Activated CD4-positive, alpha-beta T cell treated with anti-CD3 and anti-CD28 coated beads, Interleukin-2, amount 50 U/mL, for 16 hours (primary cell): ENCODE results near the gene GRN.

ENCODE experiments used
- DNase-seq: peaks from one replicate; pipeline ENCODE4 v3.0.0-alpha.2; 2020

Gene GRN

DNA sequence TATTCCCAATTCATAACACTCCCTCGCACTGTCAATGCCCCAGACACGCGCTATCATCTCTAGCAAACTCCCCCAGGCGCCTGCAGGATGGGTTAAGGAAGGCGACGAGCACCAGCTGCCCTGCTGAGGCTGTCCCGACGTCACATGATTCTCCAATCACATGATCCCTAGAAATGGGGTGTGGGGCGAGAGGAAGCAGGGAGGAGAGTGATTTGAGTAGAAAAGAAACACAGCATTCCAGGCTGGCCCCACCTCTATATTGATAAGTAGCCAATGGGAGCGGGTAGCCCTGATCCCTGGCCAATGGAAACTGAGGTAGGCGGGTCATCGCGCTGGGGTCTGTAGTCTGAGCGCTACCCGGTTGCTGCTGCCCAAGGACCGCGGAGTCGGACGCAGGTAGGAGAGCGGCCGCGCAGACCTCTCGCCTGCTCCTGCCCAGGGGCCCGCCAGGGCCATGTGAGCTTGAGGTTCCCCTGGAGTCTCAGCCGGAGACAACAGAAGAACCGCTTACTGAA is at the start of gene GRN:
Gene GRN, plus strand, starts transcription at position 364 of the 515 bp plus-strand sequence. CDS start 3,863 bp downstream, outside the sequence.
- peak; percentile 93 for DNase-seq

DNA sequence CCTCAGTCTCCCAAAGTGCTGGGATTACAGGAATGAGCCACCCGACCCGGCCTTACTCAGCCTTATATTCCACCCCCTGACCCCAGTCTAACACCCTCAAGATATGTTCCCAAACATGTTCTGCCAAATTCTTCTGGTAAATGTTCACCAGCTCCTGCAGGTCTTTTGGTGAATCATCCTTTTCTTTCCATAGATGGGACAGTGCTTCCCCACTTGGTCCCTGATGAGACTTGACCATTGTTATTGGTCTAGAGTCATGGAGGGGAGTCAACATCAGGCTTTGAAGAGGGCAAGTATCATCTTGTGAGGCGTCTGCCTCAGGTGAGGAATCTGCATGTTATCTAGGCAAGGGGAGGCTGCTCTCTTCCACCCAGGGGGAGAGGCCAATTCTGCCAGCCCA is 47.1 kb upstream of the GRN start:
- DNase-seq, result no peak

DNA sequence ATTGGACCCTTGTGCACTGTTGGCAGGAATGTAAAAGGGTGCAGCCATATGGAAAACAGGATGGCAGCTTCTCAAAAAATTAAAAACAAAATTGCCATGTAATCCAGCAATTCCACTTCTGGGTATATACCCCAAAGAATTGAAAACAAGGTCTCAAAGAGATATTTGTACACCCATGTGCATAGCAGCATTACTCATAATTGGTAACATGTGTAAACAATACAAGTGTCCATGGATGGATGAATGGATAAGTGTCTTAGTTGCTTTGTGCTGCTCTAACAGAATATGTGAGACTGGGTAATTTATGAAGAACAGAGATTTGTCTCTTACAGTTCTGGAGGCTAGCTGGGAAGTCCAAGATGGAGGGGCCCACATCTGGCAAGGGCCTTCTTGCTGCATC is 40.5 kb upstream of the GRN start:
- no peak for DNase-seq

DNA sequence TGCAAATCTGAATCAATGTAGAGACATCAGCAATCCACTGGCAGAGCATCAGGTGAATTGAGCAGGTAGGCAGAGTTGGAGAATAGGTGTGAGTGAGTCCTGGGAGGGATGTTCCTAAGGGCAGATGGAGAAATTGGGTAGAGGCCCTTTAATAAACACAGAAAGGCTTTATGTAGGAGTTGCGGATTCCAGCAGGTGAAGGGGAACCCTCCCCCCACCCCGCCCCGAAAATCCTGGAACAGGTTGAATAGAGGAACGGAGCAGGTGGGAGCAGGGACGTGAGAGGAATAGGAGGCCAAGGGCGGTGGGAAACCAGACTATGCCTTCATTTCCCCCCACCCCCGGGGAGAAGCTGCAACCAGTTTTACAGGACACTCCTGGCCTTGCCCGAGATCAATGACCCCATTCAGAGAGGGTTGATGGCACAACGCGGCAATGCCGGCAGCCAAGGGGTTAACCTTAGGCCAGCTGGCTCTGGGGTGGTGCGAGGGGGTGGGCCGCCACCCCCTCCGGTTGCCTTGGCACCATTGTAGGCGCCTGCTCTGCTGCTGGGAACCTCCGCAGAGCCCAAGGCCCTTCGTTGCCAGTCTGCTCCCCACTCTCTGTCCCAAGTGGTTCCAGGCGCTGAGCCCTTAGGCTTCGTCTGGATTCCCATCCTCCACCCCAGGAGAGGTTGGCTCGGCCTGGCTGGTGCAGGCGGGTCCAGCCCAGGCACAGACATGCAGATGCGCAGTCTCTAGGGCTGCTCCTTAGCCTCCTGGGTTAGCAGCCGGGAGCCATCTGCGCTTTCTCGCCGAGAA is 37.5 kb upstream of the GRN start:
- DNase-seq, result no peak

DNA sequence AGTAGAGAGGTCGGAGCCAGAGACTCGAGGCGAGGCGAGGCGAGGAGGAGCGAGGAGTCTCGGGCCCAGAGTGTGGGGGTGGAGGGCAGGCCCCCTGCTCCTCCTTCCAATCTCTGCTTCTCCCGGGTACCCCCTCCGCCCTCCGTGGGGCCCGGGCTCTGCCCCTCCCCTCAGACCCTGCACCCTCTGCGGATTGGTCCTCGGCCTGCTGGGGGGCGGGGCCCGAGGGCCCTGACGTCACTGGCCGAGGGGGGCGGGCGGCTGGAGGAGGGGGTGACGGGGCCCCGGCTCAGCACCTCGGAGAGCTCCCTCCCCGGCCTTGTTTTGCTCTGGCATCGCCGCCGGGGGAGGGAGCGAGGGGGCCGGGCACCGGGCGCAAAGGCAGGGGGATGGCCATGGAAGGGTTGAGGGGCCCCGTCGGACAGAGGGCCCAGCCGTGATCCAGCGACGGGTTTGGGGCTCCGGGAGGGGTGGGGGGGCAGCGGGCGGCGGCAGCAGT is 36.7 kb upstream of the GRN start, which contains the start of gene RUNDC3A:
Gene RUNDC3A, plus strand, starts transcription at position 282 of the 499 bp plus-strand sequence. CDS start 232 bp downstream, outside the sequence.
- DNase-seq, result peak; percentile 69

DNA sequence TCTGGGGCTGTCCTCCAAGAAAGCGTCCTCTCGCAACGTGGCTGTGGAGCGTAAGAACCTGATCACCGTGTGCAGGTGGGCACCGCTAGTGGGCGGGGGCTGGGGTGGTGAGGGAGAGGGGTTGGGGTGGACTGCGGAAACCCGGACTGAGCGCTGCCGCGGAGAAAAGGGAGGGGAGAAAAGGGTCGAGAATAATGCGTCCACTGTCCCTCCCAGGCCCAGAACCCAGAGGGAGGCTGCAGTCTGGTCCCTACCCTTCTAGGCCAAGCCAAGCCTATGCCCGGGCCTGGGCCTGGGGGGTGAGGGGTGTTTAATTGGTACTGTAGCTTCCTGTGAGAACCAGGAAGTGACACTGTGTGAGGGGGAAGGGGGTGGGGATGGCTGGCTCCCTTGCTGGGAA is 36.2 kb upstream of the GRN start:
- no peak for DNase-seq

DNA sequence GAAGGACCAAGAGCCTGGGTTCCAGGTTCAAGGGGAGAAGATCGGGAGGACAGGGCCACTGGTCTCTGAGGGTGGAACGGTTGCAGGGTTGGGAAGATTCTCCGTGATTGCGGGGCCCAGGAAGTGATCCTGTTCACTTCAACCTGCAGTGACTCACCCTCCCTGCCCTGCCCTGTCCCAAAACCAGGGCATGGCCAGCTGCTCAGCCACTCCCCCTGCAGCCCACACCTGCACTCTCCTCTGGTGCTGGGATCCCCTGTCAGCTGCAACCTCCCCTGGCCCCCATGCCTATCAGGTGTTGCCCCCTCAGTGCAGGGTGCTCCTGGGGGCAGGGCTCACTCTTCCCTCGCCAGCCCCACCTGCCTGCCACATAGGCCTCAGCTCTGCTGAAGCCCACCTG is 35.6 kb upstream of the GRN start:
- no peak for DNase-seq

DNA sequence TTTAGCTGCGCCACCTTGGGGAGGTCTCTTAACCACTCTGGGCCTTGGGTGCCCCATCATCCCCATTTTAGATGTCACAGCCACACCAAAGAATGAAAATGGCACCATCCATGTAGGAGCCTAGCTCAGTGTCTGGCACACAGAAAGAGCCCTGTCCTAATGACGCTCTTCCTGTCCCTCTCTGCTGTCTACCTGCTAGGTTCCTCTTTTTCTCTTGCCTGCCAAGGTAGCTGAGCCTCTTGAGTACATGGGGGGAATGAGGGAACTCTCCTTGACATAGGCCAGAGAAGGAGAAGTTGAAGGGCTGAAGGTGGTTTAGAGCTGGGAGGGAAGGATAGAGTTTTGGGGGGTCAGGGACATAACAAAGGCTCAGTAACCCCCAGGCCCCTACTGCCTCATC is 34.9 kb upstream of the GRN start:
- no peak for DNase-seq

DNA sequence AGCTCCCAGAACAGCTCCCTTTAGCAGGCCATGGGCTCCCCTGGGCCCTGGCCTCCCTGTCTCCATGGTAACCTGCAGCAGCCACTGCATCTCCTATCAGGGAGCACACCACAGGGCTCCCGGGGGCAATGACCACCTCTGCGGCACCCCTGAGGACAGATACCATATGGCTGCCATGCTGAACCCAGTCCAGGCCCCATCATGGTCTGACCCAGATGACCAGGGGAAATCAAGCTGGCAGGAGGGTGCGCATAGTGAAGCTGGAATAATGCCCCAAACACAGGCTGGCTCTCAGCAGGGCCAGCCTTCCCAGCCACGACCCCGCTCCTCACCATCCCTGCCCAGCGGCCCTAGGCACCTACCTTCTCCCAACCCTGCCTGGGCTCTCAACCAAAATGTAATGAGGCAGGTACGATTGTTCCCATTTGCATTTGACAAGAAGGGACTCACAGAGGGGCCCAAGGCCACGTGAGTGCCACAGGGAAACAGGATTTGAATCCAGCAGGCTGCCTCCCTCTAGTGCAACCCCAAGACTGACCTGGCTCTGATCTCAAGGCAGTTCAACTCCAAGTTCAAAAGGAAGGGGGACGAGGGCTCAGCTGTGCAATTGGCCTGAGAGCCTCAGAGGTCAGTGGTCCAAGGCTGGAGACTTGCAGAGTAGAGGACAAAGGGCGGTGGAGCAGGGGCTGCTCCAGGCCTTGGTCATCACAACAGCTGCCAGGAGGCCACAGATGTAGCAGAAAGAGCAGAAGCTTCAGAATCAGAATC is 34.3 kb upstream of the GRN start:
- no peak for DNase-seq

DNA sequence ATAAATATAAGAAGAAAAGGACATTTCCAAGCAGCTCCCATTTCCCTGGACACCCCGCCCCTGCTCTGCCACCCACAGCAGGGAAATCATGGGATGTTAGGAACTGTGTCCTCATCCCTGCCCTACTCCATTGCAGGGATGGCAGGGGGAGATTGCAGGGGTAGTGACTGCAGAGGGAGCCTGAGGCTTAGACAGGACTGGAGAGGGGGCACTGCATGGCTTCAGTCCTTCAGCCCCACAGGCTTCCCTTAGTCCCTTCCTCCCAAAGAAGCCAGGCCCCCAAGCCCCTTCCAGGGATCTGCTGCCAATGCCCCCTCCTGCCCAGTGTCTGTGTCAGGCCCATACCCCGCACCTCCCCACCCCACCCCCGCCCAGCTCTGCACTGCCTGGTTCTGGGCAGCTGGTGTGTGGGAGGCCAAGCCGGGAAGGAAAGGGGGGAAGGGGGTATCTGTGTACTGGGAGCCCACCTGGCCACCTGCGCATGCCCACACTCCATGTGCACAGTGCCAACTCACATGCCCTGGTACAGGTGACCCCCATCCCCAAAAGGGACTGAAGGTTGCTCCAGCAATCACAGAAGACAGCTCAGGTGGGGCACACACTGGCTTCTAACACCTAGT is 33.4 kb upstream of the GRN start:
- DNase-seq, result no peak

DNA sequence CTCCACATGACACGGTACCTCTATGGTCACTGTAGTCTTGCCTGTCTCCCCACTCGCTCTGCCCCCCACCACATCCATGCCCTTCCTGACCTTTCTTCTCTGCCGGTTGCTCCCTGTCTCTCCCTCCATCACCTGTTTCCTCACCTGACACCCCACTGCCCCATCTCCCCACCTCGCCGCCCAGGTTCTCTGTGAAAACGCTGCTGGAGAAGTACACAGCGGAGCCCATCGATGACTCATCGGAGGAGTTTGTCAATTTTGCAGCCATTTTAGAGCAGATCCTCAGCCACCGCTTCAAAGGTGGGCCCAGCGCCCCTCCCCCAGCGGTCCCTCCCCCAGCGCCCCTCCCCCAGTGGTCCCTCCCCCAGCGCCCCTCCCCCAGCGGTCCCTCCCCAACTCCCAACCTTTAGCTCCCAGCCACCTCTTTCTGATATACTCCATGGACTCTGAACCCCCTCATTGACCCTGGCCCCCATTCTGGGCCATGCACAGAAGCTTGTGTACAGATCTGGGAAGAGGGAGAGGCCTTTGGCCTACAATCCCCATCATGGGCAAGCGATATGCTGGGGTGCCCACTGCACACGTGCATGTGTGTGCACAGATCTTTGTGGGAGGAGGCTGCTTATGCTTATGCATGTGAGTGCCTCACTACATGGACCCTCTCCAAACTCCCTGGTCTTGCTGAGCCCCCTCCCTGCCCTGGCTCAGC is 32.6 kb upstream of the GRN start:
- no peak for DNase-seq

DNA sequence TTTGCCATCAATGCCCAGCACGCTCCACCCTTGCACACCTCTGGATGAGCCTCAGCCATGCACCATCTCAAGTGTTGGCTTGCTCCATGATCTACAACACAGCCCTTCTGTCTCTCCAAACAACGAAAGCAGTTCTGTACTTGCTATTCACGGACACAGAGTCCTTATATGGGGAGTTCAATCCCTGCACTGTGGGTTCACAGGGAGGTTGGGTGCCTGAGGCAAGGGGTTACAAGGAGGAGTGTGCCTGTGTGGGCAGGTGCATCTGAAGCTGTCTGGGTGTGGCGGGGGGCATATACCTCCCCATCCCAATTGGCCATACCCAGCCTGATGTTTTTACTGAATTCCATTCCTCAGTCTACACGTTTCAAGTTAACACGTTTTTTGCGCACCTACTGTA is 31.1 kb upstream of the GRN start:
- no peak for DNase-seq

DNA sequence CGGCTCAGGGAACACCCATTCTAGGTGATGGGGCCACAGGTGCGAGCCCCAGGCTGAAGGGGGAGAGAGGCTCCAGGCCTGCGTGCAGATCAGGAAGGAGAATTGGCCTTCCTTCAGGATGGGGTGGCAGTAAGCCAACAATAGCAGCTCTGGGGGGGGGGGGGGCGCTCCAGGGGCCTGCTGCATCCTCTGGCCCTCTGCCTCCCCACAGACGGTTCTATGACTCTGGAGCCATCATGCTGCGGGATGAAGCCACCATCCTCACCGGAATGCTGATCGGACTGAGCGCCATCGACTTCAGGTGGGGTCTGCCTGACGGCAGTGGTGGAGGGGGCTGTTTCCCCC is 30.6 kb upstream of the GRN start:
- no peak for DNase-seq

DNA sequence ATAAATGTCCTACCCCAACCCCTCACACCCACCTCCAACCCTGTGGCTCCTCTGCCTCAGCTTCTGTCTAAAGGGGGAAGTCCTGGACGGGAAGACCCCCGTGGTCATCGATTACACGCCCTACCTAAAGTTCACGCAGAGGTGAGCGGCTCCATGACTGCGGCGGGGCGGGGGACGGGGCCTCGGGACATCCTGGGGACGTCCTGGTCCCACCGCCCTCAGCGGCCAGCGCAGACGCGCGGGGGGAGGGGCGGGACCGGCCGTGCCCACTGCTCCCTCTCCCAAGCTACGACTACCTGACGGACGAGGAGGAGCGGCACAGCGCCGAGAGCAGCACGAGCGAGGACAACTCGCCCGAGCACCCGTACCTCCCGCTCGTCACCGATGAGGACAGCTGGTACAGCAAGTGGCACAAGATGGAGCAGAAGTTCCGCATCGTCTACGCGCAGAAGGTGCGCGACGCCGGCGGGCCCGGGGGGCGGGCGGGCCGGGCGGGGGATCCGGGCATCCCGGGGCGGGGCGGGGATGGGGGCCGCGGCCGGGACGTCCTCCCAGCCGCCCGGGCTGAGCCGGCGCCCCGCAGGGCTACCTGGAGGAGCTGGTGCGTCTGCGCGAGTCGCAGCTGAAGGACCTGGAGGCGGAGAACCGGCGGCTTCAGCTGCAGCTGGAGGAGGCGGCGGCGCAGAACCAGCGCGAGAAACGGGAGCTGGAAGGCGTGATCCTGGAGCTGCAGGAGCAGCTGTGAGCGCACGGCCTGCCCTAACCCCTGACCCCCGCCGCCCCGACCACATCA is 30.0 kb upstream of the GRN start:
- peak; percentile 48 for DNase-seq

DNA sequence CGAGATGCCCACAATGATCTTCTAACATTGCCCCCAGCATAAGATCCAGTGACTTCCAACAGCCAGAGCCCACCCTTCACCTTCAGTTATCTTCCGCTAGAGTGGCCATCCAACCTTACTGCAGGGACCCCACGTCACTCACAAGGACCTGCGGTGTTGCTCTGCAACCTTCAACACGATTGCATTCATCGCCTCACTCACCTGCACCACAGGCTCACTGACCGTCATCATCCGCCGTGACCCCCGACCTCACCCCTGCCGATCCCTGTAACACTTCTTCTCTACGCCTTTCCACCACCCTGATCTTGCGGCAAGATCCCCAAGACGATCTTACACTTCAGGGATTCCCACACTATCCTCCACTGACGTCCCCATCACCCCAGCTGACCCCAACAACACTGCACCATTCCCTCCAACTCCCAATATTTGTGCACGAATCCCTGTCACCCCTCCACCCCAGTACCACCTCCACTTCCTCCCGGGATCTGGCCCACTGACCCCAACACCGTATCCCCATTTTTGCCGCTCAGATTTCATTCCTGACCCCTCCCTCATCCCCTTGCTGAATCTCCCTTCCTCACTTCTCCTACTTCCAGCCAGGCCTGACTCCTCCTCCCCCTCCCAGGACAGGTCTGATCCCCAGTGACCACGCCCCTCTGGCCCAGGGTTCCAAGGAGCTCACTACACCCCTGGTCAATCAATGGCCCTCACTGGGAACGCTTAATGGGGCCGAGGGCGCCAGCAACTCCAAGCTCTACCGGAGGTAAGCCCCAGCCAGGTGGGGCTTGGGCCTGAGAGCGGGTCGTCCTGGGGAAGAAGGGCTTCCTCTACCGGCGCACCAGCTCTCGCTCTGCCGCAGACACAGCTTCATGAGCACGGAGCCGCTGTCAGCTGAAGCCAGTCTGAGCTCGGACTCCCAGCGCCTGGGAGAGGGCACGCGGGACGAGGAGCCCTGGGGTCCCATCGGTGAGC is 29.1 kb upstream of the GRN start:
- DNase-seq, result no peak

DNA sequence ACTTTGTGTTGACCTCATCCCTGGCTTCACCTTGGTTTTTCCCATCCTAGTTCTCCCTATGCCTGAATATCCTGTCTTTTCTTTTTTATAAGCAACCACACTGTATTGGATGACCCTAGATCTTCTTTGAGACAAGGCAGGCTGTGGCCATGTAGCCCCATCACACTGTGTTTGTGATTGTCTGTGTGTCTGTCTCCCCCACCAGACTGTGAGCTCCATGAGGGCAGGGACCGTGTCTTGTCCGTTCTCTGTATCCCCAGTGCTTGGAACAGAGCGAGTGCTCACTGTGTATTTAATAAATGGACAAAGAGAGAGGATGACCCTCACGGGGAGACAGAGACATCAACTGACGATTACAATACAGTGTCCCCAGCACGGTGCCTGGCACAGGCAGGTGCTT is 27.6 kb upstream of the GRN start:
- no peak for DNase-seq

DNA sequence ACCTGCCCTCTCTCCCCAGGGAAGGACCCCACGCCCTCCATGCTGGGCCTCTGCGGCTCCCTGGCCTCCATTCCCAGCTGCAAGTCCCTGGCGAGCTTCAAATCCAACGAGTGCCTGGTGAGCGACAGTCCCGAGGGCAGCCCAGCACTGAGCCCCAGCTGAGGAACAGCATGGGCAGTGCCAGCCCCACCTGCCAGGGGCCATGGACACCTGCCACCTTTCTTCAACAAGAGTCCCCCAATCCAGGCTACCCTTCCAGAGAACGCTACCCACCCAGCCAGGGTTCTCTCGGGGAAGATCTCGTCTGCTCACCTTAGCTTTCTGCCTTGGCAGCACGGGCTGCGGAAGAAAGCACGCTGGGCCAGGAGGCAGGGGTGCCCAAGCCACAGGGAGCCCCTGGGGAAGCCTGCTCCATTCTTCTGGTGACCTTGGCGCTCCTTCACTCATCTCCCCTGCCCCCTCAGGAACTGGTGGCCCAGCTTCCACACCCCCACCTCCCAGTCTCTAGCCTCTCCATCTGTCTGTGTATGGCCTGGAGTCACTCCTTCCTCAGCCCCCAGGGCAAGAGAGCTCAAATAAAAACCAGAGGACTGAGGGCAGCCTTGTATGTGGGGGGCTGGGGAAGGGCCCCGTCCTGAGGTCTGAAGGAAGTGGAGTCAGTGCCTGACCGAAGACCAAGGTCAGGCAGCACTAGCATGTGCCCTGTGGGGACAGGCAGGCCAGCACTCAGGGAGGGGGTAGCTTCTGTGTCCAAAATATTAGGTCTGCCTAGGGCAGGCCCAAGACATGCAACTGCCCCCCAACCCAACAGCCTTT is 26.8 kb upstream of the GRN start:
- DNase-seq, result no peak

DNA sequence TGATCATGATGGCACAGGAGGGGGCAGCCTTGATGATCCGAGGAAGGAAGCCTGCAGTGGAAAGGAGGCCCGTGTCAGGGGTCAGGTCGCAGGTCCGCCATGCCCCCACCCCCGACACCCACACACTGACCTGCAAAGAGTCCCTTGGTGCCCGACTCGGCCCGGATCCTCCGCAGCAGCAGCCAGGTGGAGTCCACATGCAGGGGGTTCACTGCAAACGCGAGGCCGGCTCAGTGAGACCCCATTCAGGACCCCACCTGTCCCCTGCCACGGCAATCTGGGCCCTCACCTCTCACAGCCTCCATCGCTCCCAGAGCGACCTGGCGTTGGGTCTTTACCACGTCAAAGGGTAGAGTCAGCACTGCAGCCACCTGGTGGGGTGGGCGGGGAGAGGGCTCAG is 25.0 kb upstream of the GRN start:
- no peak for DNase-seq

DNA sequence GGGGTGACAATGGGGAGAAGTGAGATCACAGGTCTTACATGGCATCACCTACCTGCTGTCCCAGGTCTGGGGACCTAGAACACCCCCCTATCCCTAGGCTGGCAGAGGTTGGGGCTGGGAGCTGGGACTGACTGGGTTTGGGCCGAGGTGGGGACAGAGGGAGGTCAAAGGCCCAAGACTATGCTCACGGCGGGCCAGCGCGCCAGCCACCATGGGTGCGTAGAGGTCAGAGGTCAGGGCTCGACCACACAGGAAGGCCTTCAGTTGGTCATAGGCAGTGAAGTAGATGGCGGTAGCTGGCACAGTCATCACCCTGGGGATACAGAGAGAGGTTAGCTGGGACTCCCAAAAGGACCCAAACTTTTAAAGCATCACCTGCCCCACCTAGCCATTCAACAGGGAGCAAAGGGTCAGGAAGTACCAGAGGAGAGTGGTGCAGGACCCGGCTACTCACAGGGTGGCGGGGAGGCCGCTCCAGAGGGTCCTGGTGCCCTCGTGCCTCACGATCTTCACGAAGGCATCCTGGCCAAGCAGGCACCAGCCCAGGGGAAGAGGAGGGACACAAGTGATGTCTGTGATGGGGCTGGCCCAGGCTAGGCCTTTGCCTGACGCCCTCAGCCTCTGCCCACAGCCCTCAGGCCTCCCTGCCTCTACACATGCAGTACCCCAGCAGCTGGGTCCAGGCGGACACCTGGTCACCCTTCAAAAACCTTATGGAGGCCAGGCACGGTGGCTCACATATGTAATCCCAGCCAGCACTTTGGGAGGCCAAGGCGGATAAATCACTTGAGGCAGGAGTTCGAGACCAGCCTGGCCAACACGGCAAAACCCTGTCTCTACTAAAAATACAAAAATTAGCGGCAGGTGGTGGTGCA is 23.6 kb upstream of the GRN start:
- DNase-seq, result no peak
